D341Med (cell line): ENCODE measurements around the gene QSOX1.
A peak's percentile ranks its signal among the peaks of the same experiment; 100 is the strongest.
"Not testable (repeated sequence)": the region's sequence is repeated elsewhere in the genome, so short reads cannot be mapped to it uniquely, and the experiment has no call there.

Source experiments
- DNase-seq: peaks from one replicate; pipeline ENCODE4 v3.0.0; 2012; ENCODE audit warnings: low spot score

Gene QSOX1

GRCh38 chr1:180154325-180155181 is at the start of gene QSOX1:
TSS of gene QSOX1 (plus strand) at chr1:180154869. CDS start at chr1:180154908, 39 bp downstream.
- peak; percentile 100 for DNase-seq

DNA sequence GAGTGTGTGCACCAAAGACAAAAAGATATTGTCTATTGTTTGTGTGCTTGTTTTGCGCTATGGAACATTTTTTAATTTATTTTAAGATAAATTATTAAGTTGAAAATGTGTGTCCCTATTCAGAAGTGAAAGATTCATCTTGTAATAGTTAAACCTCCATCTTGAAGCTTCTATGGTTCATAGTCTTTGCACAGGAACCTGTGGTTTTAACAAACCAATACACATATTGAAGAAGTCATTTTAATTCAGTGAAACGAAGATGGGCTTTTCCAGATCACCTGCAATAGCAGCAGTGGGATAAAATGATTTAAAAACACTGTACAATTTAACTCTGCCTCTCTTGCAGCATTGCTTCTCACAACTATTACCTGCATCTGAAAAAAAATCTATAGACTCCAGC is 42.6 kb upstream of the QSOX1 start:
- no peak for DNase-seq

- DNase-seq = no peak
These were observed 41.6 kb upstream of the QSOX1 start for GRCh38 chr1:180112984-180113647.

DNA sequence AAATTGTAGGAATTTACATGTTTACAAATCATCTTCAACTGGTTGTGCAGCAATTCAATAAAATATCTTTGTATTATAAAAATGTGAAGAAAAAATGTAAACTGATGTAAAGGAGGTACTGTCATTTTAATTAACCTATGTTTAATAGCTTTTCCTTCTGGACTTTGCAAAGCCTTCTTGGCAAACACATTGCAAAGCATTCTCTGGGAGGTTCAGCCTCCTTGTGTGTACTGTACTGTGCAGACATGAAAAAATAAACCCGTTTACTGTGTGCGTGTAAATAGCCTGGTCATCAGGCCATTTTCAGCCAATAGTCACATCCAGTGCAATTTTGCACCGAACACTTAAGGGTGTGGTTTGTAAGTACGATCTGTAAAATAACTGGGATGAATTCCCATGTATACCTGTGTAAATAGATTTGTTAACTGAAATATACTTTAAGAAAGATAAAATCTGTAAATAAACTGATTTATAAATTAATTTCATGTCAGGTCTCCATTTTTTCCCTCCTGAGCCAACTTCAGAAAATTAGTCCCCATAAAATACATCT is 40.2 kb upstream of the QSOX1 start:
- no peak for DNase-seq

DNA sequence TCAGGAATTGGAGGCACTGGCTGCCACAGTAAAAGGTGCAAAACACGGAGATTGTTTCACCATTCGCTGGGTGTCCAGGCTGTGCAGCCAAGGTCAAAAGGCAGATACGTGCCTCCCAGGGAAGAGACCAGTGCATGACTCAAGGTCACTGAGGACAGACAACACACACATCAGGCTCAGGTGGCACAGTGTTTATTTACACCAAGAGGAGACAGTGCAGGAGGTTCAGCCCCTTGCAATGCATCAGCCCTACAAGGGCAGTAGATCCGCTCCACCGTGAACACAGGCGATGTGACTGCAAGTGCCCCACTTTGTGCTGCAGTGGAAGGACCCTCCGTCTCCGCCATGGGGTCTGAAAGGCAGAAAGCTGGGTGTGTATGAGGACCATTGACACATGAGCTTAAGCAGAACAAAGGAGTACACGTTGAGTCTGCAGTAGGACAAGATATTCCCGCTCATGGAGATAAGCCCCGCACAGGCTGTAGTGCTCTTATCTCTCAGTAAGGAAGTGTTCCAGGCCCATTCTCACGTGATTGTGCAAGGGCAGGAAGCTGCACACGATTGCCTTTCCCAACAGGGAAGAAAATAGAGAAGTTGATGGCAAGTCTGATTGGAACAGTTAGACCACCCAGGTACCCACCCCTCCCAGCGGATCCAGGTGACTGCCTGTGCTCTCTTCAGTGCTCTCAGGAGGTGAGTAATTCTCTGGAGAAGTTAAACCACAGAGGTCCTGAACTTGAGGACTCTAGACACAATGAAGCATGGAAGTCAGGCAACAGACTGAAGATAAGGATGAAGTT is 37.5 kb upstream of the QSOX1 start:
- no peak for DNase-seq

GRCh38 chr1:180117764-180118116 is 36.9 kb upstream of the QSOX1 start:
- no peak for DNase-seq

- DNase-seq = no peak
These were observed 34.8 kb upstream of the QSOX1 start for GRCh38 chr1:180119837-180120236.

DNA sequence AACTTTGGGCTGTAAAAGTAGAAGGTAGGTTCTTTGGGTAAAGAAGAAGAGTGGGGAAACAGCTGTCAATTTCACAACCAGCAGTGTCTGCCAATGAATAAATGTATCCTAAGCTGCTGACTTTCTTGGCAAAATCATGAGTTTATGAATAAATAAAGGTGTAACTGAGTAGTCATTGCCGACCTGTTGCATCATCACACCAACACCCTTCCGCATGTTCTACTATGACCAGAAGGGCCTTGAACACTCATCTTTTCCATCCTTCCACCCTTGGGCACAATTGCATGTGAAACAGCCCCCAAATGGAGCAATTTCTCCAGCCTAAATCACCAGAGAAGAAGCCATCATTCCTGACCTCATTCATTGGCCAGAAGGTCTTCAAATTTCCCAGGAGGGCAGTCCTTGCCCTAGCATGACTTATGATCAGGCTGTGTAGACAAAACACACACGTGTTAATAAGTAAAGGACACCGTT is 31.2 kb upstream of the QSOX1 start:
- DNase-seq = no peak

- DNase-seq = no peak
These were observed 24.0 kb upstream of the QSOX1 start for GRCh38 chr1:180130651-180131050.

DNA sequence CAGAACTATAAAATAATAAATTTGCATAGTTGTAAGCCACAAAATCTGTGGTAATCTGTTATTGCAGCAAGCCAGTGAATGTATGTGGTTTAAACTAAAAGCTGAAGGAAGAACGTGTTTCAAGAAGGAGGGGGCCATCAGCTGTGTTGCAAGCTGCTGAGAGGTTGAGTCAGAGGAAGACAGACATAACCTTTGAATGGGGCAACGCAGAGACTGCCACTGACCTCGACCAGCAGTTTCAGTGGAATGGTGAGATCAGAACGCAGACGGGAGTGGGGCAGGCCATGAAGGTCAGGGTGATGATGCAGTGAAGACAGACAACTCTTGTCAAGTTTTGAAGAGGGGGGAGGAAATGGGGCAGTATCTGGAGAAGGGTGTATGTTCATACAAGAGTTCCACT is 23.2 kb upstream of the QSOX1 start:
- DNase-seq = no peak

- DNase-seq = no peak
These were observed 21.5 kb upstream of the QSOX1 start for GRCh38 chr1:180133193-180133592.

DNA sequence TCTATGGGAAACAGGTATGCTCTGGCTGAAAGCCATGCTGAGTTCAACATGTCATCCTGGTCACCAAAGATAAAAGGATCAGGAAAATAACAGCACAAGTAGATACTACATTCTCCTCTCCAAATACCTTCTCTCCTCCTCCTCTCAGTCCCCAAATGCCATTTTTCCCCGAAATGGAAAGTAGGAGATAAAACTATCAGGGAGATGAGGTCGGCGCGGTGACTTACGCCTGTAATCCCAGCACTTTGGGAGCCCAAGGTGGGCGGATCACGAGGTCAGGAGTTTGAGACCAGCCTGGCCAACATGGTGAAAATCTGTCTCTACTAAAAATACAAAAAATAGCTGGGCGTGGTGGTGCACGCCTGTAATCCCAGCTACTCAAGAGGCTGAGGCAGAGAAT is 21.0 kb upstream of the QSOX1 start:
- not testable (repeated sequence) for DNase-seq

DNA sequence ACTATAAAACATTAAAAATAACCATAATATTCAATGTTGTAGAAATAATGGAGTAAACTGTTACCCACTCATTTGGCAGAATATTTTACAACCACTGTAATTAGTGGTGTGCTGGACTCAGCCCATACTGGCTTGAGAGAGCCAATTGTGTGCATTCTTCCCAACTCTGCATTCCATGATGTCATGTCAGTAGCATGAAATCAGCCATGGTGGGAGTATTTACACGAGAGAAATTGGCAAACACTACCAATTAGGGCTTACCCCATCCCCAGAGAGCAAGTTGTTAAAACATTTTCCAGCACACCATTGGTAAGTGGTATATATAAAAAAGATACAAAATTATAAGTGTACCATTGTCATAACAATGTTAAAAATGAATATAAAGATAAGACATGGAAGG is 19.1 kb upstream of the QSOX1 start:
- no peak for DNase-seq

DNA sequence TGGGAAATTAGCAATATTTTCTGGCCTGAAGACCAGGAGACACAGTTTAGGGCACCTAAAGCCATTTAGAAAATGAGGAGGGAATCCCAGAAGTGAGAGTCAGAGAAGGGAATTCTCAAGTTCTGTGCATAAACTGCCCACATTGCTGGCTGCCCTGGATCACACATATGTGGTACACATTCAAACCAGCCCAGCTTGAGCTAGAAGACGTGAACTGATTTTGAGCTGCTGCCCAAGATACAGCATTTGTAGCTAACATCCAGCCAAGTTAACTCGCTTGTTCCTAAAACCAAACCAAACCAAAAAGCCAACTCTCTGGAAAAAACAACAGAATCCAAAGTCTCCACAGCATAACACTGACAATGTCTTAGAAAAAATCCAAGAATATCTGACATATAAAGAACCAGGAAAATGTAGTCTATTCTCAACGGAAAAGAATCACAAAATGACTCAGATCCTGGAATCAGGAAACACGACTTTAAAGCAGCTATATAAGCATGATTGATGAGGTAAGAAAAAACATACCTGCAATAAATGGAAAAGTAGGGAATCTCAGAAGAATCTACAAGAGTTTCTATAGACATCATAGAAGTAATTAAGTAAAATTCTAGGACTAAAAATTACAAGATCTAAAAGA is 18.2 kb upstream of the QSOX1 start:
- DNase-seq = no peak

DNA sequence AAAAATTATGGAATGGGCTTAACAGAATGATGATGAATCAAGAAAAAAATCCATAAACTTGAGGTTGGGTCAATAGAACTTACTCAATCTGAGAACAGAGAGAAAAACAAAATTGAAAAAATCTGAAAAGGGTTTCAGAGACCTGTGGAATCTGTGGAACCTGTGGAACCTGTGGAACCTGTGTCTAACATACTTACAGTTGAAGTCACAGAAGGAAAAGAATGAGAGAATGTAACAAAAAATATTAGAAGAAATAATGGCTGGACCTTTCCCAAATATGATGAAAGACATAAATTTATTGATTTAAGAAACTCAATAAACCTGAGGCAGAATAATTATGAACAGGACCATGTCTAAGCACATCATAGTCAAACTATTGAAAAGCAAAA is 17.7 kb upstream of the QSOX1 start:
- DNase-seq = no peak

GRCh38 chr1:180137776-180138175 is 16.9 kb upstream of the QSOX1 start:
- DNase-seq = no peak

GRCh38 chr1:180141381-180141934 is 13.2 kb upstream of the QSOX1 start:
- DNase-seq = no peak

DNA sequence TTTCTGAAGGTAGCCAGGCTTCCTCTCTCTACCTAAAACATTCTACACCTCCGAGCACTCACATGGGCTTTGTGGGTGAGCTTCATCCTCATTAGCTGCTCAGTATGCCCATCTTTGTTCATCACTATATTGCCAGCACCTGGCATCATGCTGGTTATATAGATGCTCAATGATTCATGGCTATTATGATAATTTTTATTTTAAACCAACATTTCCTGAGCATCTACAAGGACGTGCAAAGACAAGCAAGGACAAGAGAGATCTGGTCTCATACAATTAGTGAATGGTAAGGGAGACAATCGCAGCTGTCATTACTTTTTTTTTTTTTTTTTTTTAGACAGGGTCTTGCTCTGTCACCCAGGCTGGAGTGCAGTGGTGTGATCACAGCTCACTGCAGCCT is 11.3 kb upstream of the QSOX1 start:
- DNase-seq = no peak

GRCh38 chr1:180144659-180145357 is 9.9 kb upstream of the QSOX1 start:
- no peak for DNase-seq

- DNase-seq = no peak
These were observed 9.2 kb upstream of the QSOX1 start for GRCh38 chr1:180145446-180145845.

GRCh38 chr1:180150982-180151381 is 3.7 kb upstream of the QSOX1 start:
- DNase-seq = no peak
